HepG2 (cell line): Measurements from ENCODE around the gene CALD1. TPM values are rescaled to one million over a fixed set of nuclear protein-coding genes. Genes with fewer than 3 reads are reported as not detected.

ENCODE experiments used
- ATAC-seq: fragments of 200-7000 bp; cut with Tn5 transposase; 3 replicates; pipeline ENCODE4 v1.9.1; 2020; ENCODE audit warnings: mild to moderate bottlenecking, moderate library complexity
- BruUV-seq: library from RNA; stranded (reverse); fragments of 400-500 nt; replicated peaks from 2 replicates; lab custom pipeline; 2021; lab: Mats Ljungman, UMichigan
- CTCF ChIA-PET: fragments of 300-600 bp; formaldehyde crosslinking; extraction: SDS; loops from one replicate; lab custom pipeline; 2021; ENCODE audit warnings: low total read pairs, inconsistent platforms, low intra/inter-chr PET ratio; lab: Yijun Ruan, JAX
- POLR2A ChIA-PET: fragments of 350-600 bp; sonication (Branson Sonifier 250); formaldehyde crosslinking; loops from one replicate; lab custom pipeline; 2020; ENCODE audit warnings: antibody characterized with exemption, inconsistent platforms; lab: Yijun Ruan, JAX
- DNase-seq: peaks from one replicate; pipeline ENCODE4 v3.0.0-alpha.2; 2015; ENCODE audit warnings: low spot score
- FAIRE-seq: peaks from 3 replicates; lab custom pipeline; 2011; peaks lifted over from hg19 to GRCh38; lab: Jason Lieb, UNC
- H2AFZ ChIP-seq: one replicate; pipeline ENCODE4 v1.6.1; 2011; ENCODE audit warnings: low read length, inconsistent platforms
- H3K27ac ChIP-seq: fragments of 300-600 bp; 3 replicates; pipeline ENCODE4 v1.8.0; 2011; ENCODE audit warnings: mixed run types, mild to moderate bottlenecking, mixed read lengths, low read length, inconsistent platforms; ENCODE audit not compliant: insufficient read depth; ENCODE audit errors: extremely low read length
- H3K27me3 ChIP-seq, 2 experiments: fragments of 200-600 bp in 1 of 2; 2 replicates in 1 of 2; 3 replicates in 1 of 2; pipeline versions ENCODE4 v1.6.0 to v1.8.0; 2011; ENCODE audit warnings: low read length in 2 of 2, mild to moderate bottlenecking in 2 of 2, moderate library complexity in 2 of 2, inconsistent platforms in 1 of 2; ENCODE audit not compliant: insufficient read depth in 2 of 2, control insufficient read depth in 1 of 2
- H3K36me3 ChIP-seq, 2 experiments: fragments of 200-600 bp in 1 of 2; replicated peaks in 1 of 2; 2 replicates in 1 of 2; 3 replicates in 1 of 2; pipeline versions ENCODE4 v1.5.1 to v1.8.0; 2011; ENCODE audit warnings: low read length in 2 of 2, inconsistent platforms in 1 of 2; ENCODE audit not compliant: insufficient read depth in 2 of 2, control insufficient read depth in 1 of 2
- H3K4me1 ChIP-seq: 2 replicates; pipeline ENCODE4 v1.5.1; 2012; ENCODE audit warnings: low read length, inconsistent platforms; ENCODE audit not compliant: insufficient read depth
- H3K4me2 ChIP-seq: 2 replicates; pipeline ENCODE4 v1.6.0; 2011; ENCODE audit warnings: low read depth, low read length, inconsistent platforms
- H3K4me3 ChIP-seq, 3 experiments: fragments of 200-600 bp in 1 of 3; sonication (generic), shearing (Covaris generic) in 1 of 3; replicated peaks in 1 of 3; 2 replicates each; pipeline ENCODE4 v1.5.1; 2011 to 2016; ENCODE audit warnings: low read length in 3 of 3, inconsistent platforms in 2 of 3, low read depth in 2 of 3, mild to moderate bottlenecking in 2 of 3, control low read depth in 1 of 3, mixed read lengths in 1 of 3; ENCODE audit not compliant: insufficient read depth in 1 of 3
- H3K79me2 ChIP-seq: one replicate; pipeline ENCODE4 v1.6.1; 2011; ENCODE audit warnings: low read length, inconsistent platforms; ENCODE audit not compliant: insufficient read depth
- H3K9ac ChIP-seq: 2 replicates; pipeline ENCODE4 v1.6.0; 2011; ENCODE audit warnings: mild to moderate bottlenecking, low read depth, low read length, inconsistent platforms; ENCODE audit not compliant: insufficient read depth
- H3K9me3 ChIP-seq: 2 replicates; pipeline ENCODE4 v1.5.1; 2012; ENCODE audit warnings: mild to moderate bottlenecking, low read length
- H4K20me1 ChIP-seq: 2 replicates; pipeline ENCODE4 v1.6.0; 2011; ENCODE audit warnings: inconsistent platforms, mild to moderate bottlenecking, low read length, moderate library complexity; ENCODE audit not compliant: insufficient read depth
- ATF4 ChIP-seq, 2 experiments: fragments of 450-650 bp in 1 of 2; sonication (generic) in 1 of 2; formaldehyde crosslinking; IDR thresholded peaks; 2 replicates each; pipeline versions ENCODE4 v1.5.0 to v1.8.0; 2020 to 2022; ENCODE audit warnings: mild to moderate bottlenecking in 1 of 2, missing genetic modification reagents in 1 of 2
- CEBPB ChIP-seq: IDR thresholded peaks from 2 replicates; pipeline ENCODE4 v1.6.1; 2011; ENCODE audit warnings: low read depth, low read length, improper control_type of control experiment, borderline replicate concordance
- FOXA3 ChIP-seq: IDR thresholded peaks from 2 replicates; pipeline ENCODE4 v1.6.1; 2016; ENCODE audit warnings: missing genetic modification reagents, missing compliant biosample characterization
- ISL2 ChIP-seq: sonication (generic); formaldehyde crosslinking; IDR thresholded peaks from 2 replicates; pipeline ENCODE4 v1.5.0; 2020; ENCODE audit warnings: missing genetic modification reagents
- MEIS2 ChIP-seq: sonication (generic); formaldehyde crosslinking; IDR thresholded peaks from 2 replicates; pipeline ENCODE4 v1.9.0; 2021; ENCODE audit warnings: mild to moderate bottlenecking, missing genetic modification reagents
- RFX5 ChIP-seq: IDR thresholded peaks from 2 replicates; pipeline ENCODE4 v1.6.1; 2011; ENCODE audit warnings: low read depth, low read length, improper control_type of control experiment
- SMYD3 ChIP-seq: sonication (generic); formaldehyde crosslinking; IDR thresholded peaks from 2 replicates; pipeline ENCODE4 v1.8.1; 2023; ENCODE audit warnings: mild to moderate bottlenecking, missing genetic modification reagents
- ZNF550 ChIP-seq: sonication (generic); formaldehyde crosslinking; IDR thresholded peaks from 2 replicates; pipeline ENCODE4 v1.4.0; 2020; ENCODE audit warnings: mild to moderate bottlenecking, missing genetic modification reagents, borderline replicate concordance
- WGBS: methylation state at CpG from one replicate; pipeline ENCODE4 v1.1.6; 2017; ENCODE audit warnings: low lambda C conversion rate; 5-methylcytosine and 5-hydroxymethylcytosine counted together
- in situ Hi-C: cut with HindIII; loops from 2 replicates; pipeline ENCODE4 v1.10.0; 2017; ENCODE audit warnings: low pct_unique_long_range_greater_than_20kb; ENCODE audit not compliant: extremely low pct_ligation_motif_present
- intact Hi-C: fragments of 100-400 bp; cut with micrococcal nuclease; formaldehyde crosslinking; loops from one replicate; pipeline ENCODE4 v1.10.0; 2022; ENCODE audit not compliant: unreplicated experiment
- polyA plus RNA-seq, 8 experiments: library from polyadenylated mRNA; depleted of rRNA in 3 of 8; stranded (reverse) in 7 of 8; unstranded in 1 of 8; fragments of >200 nt; fragmentation: Illumina TruSeq in 4 of 8; extraction: Trizol in 4 of 8; gene quantifications; 2 replicates each; pipeline versions ENCODE4 v1.2.1 to v1.2.3, GENCODE V29; 2011 to 2016; ENCODE audit warnings: low read depth in 4 of 8, missing spikeins in 1 of 8, mixed read lengths in 1 of 8; ENCODE audit not compliant: insufficient read depth in 1 of 8
- total RNA-seq, 5 experiments: library from RNA; depleted of rRNA; stranded (reverse); fragments of >200 nt; fragmentation: Illumina TruSeq; extraction: Trizol; gene quantifications; 2 replicates each; pipeline ENCODE4 v1.2.3, GENCODE V29; 2016; ENCODE audit warnings: low read depth in 1 of 5

The CALD1 gene
- total and polyA plus RNA-seq, 2 of the 13 experiments (the other 11 are each of a cell fraction or from before 2014, with no cell fraction given) = 53.0 to 112 TPM

GRCh38 chr7:134941185-134941900 lies 161.9 kb downstream of the CALD1 start:
- CTCF ChIA-PET = no interaction called here

GRCh38 chr7:134941952-134942351 lies 162.5 kb downstream of the CALD1 start:
- Histone ChIP-seq H3K27me3 (no peaks in the 10 kb centered on the region), H3K9ac (no peak overlapping the region), H2AFZ (no peak overlapping the region), H3K79me2 (no peaks in the 10 kb centered on the region), H3K9me3 (no peaks in the 10 kb centered on the region), H3K4me3 (no peak overlapping the region), H4K20me1 (no peaks in the 10 kb centered on the region), H3K27ac (peak overlapping the region; percentile 2), H3K4me1 (peaks cover 51% of the 10 kb centered on the region), H3K4me2 (no peak overlapping the region), H3K36me3 (peaks cover 8 to 23% of the 10 kb centered on the region in 2 experiments; a peak in 4 of 5 replicates)
- BruUV-seq = no TSS peak
- 92% methylated on average over 5 of the region's 5 CpGs for WGBS
- in situ Hi-C loops (no loop called here), intact Hi-C loops (loop anchor here (2.0 to 10.0 kb wide), 6 partner anchors 50 to 309 kb away; no protein-coding TSS in a partner anchor)
- ChIA-PET POLR2A (interaction anchor here (0.7 to 1.9 kb wide), 2 partner anchors 51 to 296 kb away, joined by 5 to 7 read pairs; no protein-coding TSS in a partner anchor), CTCF (no interaction called here)
- TF ChIP-seq SMYD3 (CRISPR knock-in tag) = no peak
- TF ChIP-seq RFX5 = peak; percentile 95
- TF ChIP-seq MEIS2 (CRISPR knock-in tag) = no peak
- ATAC-seq = peak; percentile 54
- FAIRE-seq = no peak
- no peak for DNase-seq

More at GRCh38 chr7:134941185-134941900, 161.9 kb downstream of the CALD1 start:
- H3K4me3 ChIP-seq = no peak overlapping the region
- no peaks in the 10 kb centered on the region for H4K20me1 ChIP-seq
- peaks cover 51% of the 10 kb centered on the region for H3K4me1 ChIP-seq
- no TSS peak for BruUV-seq
- in situ Hi-C loops (no loop called here), intact Hi-C loops (loop anchor here (5.0 to 10.0 kb wide), 4 partner anchors 49 to 217 kb away; no protein-coding TSS in a partner anchor)
- peak; percentile 39; the same call in 1 of the 2 replicates for TF ChIP-seq CEBPB
- no peak for TF ChIP-seq ATF4 (CRISPR knock-in tag; IDR thresholded peaks at IDR 0.05)
- 0 out of 2 replicates have a peak, but pooled peaks have one; percentile 16 for TF ChIP-seq ISL2 (CRISPR knock-in tag)
- TF ChIP-seq FOXA3 (CRISPR knock-in tag) = 0 out of 2 replicates have a peak, but pooled peaks have one; percentile 18
- TF ChIP-seq ZNF550 (CRISPR knock-in tag) = no peak
- H3K9ac ChIP-seq = no peak overlapping the region
- WGBS = 83% methylated on average over 3 of the region's 3 CpGs
- no peaks in the 10 kb centered on the region for H3K27me3 ChIP-seq
- H3K4me2 ChIP-seq = no peak overlapping the region
- DNase-seq (no peak), FAIRE-seq (no peak), ATAC-seq (peak; percentile 44)
- H3K27ac ChIP-seq = peak overlapping the region; percentile 2
- no peak overlapping the region for H2AFZ ChIP-seq
- POLR2A ChIA-PET = interaction anchor here (0.5 to 1.9 kb wide), 2 partner anchors 50 to 230 kb away, joined by 3 to 7 read pairs; no protein-coding TSS in a partner anchor
- H3K79me2 ChIP-seq = no peaks in the 10 kb centered on the region
- H3K9me3 ChIP-seq = no peaks in the 10 kb centered on the region
- peaks cover 8 to 23% of the 10 kb centered on the region in 2 experiments; a peak in 3 of 5 replicates for H3K36me3 ChIP-seq
